ENCODE data around the gene APMAP.

APMAP gene

DNA sequence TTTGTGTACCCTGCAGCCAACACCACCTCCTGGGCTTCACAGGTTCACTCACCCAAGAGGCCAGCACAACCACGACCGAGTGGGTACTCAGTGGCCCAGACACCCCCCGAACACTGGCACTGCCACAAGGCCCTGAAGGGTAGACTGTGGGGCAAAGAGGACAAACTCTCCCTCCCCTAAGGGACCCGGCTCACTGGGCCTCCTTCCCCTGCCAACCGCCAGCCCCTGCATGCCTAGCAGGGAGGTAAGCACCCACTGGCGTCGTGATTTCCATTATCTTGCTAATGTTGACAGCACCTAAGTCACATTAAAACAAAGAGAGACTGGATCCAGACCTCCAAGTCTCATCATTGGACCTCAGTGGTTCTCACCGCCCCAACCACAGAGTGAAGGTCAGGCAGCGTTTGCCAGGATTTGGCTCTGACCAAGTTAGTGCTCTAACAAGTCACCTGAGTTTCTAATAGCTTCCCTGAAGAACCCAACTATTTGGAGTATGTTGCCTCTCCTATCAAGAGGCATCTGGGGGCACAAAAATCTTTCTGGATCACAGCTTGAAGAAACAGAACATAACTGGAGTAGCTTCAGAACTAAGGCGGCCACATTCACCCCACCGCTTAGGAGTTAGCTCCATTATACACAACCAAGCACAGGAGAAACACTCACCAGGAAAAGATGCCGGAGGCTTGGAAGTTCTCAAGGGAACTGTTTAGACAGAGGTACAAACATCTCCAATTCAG lies 14.0 kb upstream of the APMAP start:
- ChIA-PET POLR2A (no interaction called here), CTCF (interaction anchor here (0.5 to 0.7 kb wide), 2 partner anchors 11 to 176 kb away, joined by 3 to 5 read pairs; no protein-coding TSS in a partner anchor)
- Histone ChIP-seq H3K27ac (ENCODE audit: extremely low read depth, low read depth, low read length) (no peak overlapping the region), H3K36me3 (ENCODE audit: control insufficient read depth in 2 of 2, insufficient read depth in 1 of 2, low read length in 2 of 2) (peaks cover 0 to 21% of the 10 kb centered on the region in 2 experiments; a peak in 1 of 3 replicates), H3K4me3 (ENCODE audit: low read depth, low read length) (no peak overlapping the region), H3K4me1 (ENCODE audit: control insufficient read depth, insufficient read depth, low read length) (no peaks in the 10 kb centered on the region), H3K9me3 (ENCODE audit: control insufficient read depth, insufficient read depth, low read depth, low read length) (no peaks in the 10 kb centered on the region)
- TF ChIP-seq ZNF530 (tag by site-specific recombination; IDR thresholded peaks at IDR 0.05; ENCODE audit: low read depth) (no peak), ZFP69B (tag by site-specific recombination; IDR thresholded peaks at IDR 0.05) (no peak), ZNF202 (tag by site-specific recombination; IDR thresholded peaks at IDR 0.05; ENCODE audit: borderline replicate concordance) (no peak), GLIS1 (tag by site-specific recombination; IDR thresholded peaks at IDR 0.05) (no peak), ZNF561 (tag by site-specific recombination; IDR thresholded peaks at IDR 0.05; ENCODE audit: borderline replicate concordance) (no peak), TCF7L2 (IDR thresholded peaks at IDR 0.05; ENCODE audit: borderline replicate concordance, low read depth, low read length) (no peak), ZNF571 (tag by site-specific recombination; IDR thresholded peaks at IDR 0.05) (no peak), ZNF623 (tag by site-specific recombination; IDR thresholded peaks at IDR 0.05) (no peak)
- TF ChIP-seq, protein P1, sequence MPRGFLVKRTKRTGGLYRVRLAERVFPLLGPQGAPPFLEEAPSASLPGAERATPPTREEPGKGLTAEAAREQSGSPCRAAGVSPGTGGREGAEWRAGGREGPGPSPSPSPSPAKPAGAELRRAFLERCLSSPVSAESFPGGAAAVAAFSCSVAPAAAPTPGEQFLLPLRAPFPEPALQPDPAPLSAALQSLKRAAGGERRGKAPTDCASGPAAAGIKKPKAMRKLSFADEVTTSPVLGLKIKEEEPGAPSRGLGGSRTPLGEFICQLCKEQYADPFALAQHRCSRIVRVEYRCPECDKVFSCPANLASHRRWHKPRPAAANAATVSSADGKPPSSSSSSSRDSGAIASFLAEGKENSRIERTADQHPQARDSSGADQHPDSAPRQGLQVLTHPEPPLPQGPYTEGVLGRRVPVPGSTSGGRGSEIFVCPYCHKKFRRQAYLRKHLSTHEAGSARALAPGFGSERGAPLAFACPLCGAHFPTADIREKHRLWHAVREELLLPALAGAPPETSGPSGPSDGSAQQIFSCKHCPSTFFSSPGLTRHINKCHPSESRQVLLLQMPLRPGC (tag by site-specific recombination; IDR thresholded peaks at IDR 0.05), result no peak

DNA sequence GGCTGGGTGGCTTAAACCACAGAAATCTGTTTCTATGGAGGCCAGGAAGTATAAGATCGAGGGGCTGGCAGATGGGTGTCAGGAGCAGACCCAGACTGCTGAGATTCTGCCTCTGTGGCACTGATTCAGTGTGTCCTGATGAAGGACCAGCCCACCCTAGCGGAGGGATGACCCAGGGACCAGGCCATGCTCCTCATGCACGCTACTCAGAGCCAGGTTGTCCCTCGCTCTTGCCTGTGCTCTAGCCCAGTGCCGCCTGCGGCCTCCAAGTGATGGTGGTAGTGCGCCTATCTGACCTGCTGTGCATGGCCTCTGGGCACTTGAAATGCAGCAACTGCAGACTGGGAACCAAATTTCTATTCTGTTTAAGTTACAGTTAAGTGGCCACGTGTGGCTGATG lies 13.1 kb upstream of the APMAP start:
- H3K9me3 ChIP-seq (ENCODE audit: control insufficient read depth, insufficient read depth, low read depth, low read length), result no peaks in the 10 kb centered on the region
- ChIA-PET POLR2A (no interaction called here), CTCF (no interaction called here)
- H3K36me3 ChIP-seq (ENCODE audit: control insufficient read depth in 2 of 2, insufficient read depth in 1 of 2, low read length in 2 of 2), result peaks cover 0 to 19% of the 10 kb centered on the region in 2 experiments; a peak in 1 of 3 replicates
- H3K4me3 ChIP-seq (ENCODE audit: low read depth, low read length), result no peak overlapping the region
- TF ChIP-seq ZBTB21 (tag by site-specific recombination; IDR thresholded peaks at IDR 0.05), result no peak
- TF ChIP-seq ZXDB (tag by site-specific recombination; IDR thresholded peaks at IDR 0.05), result no peak
- no peak for TF ChIP-seq ZNF596 (tag by site-specific recombination; IDR thresholded peaks at IDR 0.05)
- TF ChIP-seq ZNF48 (tag by site-specific recombination; IDR thresholded peaks at IDR 0.05), result no peak
- no peak for TF ChIP-seq ZNF544 (tag by site-specific recombination; IDR thresholded peaks at IDR 0.05)
- TF ChIP-seq, protein P2, sequence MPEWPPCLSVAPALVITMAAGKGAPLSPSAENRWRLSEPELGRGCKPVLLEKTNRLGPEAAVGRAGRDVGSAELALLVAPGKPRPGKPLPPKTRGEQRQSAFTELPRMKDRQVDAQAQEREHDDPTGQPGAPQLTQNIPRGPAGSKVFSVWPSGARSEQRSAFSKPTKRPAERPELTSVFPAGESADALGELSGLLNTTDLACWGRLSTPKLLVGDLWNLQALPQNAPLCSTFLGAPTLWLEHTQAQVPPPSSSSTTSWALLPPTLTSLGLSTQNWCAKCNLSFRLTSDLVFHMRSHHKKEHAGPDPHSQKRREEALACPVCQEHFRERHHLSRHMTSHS (tag by site-specific recombination; IDR thresholded peaks at IDR 0.05), result no peak
- no peak for TF ChIP-seq REPIN1 (tag by site-specific recombination; IDR thresholded peaks at IDR 0.05; ENCODE audit: low read depth)
- no peak for TF ChIP-seq ZNF514 (tag by site-specific recombination; IDR thresholded peaks at IDR 0.05)
- no peak for TF ChIP-seq ZNF175 (tag by site-specific recombination; IDR thresholded peaks at IDR 0.05)
- no peak for TF ChIP-seq ZNF623 (tag by site-specific recombination; IDR thresholded peaks at IDR 0.05)
- TF ChIP-seq ZNF2 (tag by site-specific recombination; IDR thresholded peaks at IDR 0.05), result no peak
- TF ChIP-seq ZBTB17 (tag by site-specific recombination; IDR thresholded peaks at IDR 0.05), result no peak
- no peak overlapping the region for H3K27ac ChIP-seq (ENCODE audit: extremely low read depth, low read depth, low read length)
- no peaks in the 10 kb centered on the region for H3K4me1 ChIP-seq (ENCODE audit: control insufficient read depth, insufficient read depth, low read length)

DNA sequence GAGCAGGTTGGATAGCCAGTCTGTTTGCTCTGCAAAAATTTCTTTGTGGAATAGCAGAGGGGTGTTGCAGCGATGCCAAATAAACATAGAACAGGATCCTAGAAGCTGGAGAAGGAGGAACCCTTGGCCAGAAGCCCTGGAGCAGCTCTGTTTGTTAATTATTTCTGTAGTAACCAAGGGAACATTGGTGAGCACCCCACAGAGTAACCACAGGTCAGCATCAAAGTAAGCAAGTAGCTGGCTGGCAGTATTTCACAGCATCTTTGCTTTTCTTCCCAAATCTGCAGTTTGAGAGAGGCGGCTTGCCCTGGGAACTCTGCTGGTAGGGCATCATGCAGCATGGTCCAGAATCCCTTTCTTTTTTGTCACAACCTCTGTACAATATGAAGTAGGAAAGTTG lies 12.7 kb upstream of the APMAP start:
- ChIA-PET POLR2A (no interaction called here), CTCF (no interaction called here)
- peaks cover 0 to 19% of the 10 kb centered on the region in 2 experiments; a peak in 1 of 3 replicates for H3K36me3 ChIP-seq (ENCODE audit: control insufficient read depth in 2 of 2, insufficient read depth in 1 of 2, low read length in 2 of 2)
- H3K27ac ChIP-seq (ENCODE audit: extremely low read depth, low read depth, low read length), result no peak overlapping the region
- no peak overlapping the region for H3K4me3 ChIP-seq (ENCODE audit: low read depth, low read length)
- H3K9me3 ChIP-seq (ENCODE audit: control insufficient read depth, insufficient read depth, low read depth, low read length), result no peaks in the 10 kb centered on the region
- H3K4me1 ChIP-seq (ENCODE audit: control insufficient read depth, insufficient read depth, low read length), result no peaks in the 10 kb centered on the region
- no peak for TF ChIP-seq ZNF157 (tag by site-specific recombination; IDR thresholded peaks at IDR 0.05)
- no peak for TF ChIP-seq ZNF629 (tag by site-specific recombination; IDR thresholded peaks at IDR 0.05)
- TF ChIP-seq, protein P3, sequence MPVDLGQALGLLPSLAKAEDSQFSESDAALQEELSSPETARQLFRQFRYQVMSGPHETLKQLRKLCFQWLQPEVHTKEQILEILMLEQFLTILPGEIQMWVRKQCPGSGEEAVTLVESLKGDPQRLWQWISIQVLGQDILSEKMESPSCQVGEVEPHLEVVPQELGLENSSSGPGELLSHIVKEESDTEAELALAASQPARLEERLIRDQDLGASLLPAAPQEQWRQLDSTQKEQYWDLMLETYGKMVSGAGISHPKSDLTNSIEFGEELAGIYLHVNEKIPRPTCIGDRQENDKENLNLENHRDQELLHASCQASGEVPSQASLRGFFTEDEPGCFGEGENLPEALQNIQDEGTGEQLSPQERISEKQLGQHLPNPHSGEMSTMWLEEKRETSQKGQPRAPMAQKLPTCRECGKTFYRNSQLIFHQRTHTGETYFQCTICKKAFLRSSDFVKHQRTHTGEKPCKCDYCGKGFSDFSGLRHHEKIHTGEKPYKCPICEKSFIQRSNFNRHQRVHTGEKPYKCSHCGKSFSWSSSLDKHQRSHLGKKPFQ (tag by site-specific recombination; IDR thresholded peaks at IDR 0.05), result no peak
- TF ChIP-seq, protein P4, sequence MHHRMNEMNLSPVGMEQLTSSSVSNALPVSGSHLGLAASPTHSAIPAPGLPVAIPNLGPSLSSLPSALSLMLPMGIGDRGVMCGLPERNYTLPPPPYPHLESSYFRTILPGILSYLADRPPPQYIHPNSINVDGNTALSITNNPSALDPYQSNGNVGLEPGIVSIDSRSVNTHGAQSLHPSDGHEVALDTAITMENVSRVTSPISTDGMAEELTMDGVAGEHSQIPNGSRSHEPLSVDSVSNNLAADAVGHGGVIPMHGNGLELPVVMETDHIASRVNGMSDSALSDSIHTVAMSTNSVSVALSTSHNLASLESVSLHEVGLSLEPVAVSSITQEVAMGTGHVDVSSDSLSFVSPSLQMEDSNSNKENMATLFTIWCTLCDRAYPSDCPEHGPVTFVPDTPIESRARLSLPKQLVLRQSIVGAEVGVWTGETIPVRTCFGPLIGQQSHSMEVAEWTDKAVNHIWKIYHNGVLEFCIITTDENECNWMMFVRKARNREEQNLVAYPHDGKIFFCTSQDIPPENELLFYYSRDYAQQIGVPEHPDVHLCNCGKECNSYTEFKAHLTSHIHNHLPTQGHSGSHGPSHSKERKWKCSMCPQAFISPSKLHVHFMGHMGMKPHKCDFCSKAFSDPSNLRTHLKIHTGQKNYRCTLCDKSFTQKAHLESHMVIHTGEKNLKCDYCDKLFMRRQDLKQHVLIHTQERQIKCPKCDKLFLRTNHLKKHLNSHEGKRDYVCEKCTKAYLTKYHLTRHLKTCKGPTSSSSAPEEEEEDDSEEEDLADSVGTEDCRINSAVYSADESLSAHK (tag by site-specific recombination; IDR thresholded peaks at IDR 0.05), result no peak
- TF ChIP-seq ZNF184 (tag by site-specific recombination; IDR thresholded peaks at IDR 0.05), result no peak

All from HEK293 (cell line).